KG1 (cell line): ENCODE data around the gene COQ7.
A peak's percentile ranks its signal among the peaks of the same experiment; 100 is the strongest.

Source experiments
- DNase-seq: peaks from one replicate; lab custom pipeline; 2025; lab: John Stamatoyannopoulos, UW

COQ7 gene

GRCh38 chr16:19113577-19114358, 46.4 kb downstream of the COQ7 start, which contains the start of gene ITPRIPL2:
ITPRIPL2 (plus strand) TSS chr16:19113964; CDS start chr16:19114462, 498 bp downstream.
- DNase-seq: no peak

- DNase-seq: no peak
Observed at GRCh38 chr16:19114359-19115147, 47.1 kb downstream of the COQ7 start.

- no peak for DNase-seq
Observed at GRCh38 chr16:19115148-19116021, 48.0 kb downstream of the COQ7 start.

GRCh38 chr16:19116711-19117449, 49.5 kb downstream of the COQ7 start:
- no peak for DNase-seq

- peak; percentile 23 for DNase-seq
Observed at GRCh38 chr16:19118938-19119431, 51.6 kb downstream of the COQ7 start.

GRCh38 chr16:19119564-19119963, 52.1 kb downstream of the COQ7 start:
- no peak for DNase-seq

GRCh38 chr16:19123535-19124178, 56.2 kb downstream of the COQ7 start:
- DNase-seq: no peak

GRCh38 chr16:19126300-19126699, 58.9 kb downstream of the COQ7 start:
- no peak for DNase-seq

GRCh38 chr16:19127205-19127604, 59.8 kb downstream of the COQ7 start:
- DNase-seq: no peak

GRCh38 chr16:19127674-19128131, 60.3 kb downstream of the COQ7 start:
- no peak for DNase-seq

GRCh38 chr16:19128454-19129200, 61.2 kb downstream of the COQ7 start:
- no peak for DNase-seq
